Cardiac fibroblast (primary cell): Measurements from ENCODE around the gene RAMAC.

Experiments
- DNase-seq, 2 donors: peaks; one replicate each; pipeline versions ENCODE4 v3.0.0 to v3.0.0-alpha.2; 2010; ENCODE audit warnings: low read depth in 2 of 2
- H3K4me3 ChIP-seq, 2 donors: replicated peaks in 1 of 2; 1 replicate in 1 of 2; 2 replicates in 1 of 2; pipeline ENCODE4 v1.5.1; 2011; ENCODE audit warnings: low read depth in 2 of 2, low read length in 2 of 2, mild to moderate bottlenecking in 2 of 2, moderate library complexity in 1 of 2
- CTCF ChIP-seq: IDR thresholded peaks from one replicate; pipeline ENCODE4 v1.5.1; 2011; ENCODE audit warnings: low read depth, mild to moderate bottlenecking, low read length, inconsistent platforms

RAMAC gene

GRCh38 chr15:82963471-82964341, 22.3 kb upstream of the RAMAC start:
- H3K4me3 ChIP-seq = no peak overlapping the region
- peak in 1 of 2 donors; percentile 18 for DNase-seq
- TF ChIP-seq CTCF = no peak

- H3K4me3 ChIP-seq = no peak overlapping the region
- no peak for TF ChIP-seq CTCF
- DNase-seq = no peak
These were observed 21.1 kb upstream of the RAMAC start for GRCh38 chr15:82964890-82965289.

GRCh38 chr15:82966671-82967071, 19.3 kb upstream of the RAMAC start:
- DNase-seq = no peak
- TF ChIP-seq CTCF = no peak
- no peak overlapping the region for H3K4me3 ChIP-seq

- peak; percentile 28 to 39 for DNase-seq
- no peak overlapping the region for H3K4me3 ChIP-seq
- TF ChIP-seq CTCF = no peak
These were observed 17.9 kb upstream of the RAMAC start for GRCh38 chr15:82968066-82968465.

GRCh38 chr15:82969353-82969752, 16.7 kb upstream of the RAMAC start:
- no peak for DNase-seq
- no peak for TF ChIP-seq CTCF
- H3K4me3 ChIP-seq = no peak overlapping the region

- no peak for DNase-seq
- no peak for TF ChIP-seq CTCF
- H3K4me3 ChIP-seq = no peak overlapping the region
These were observed 15.8 kb upstream of the RAMAC start for GRCh38 chr15:82970078-82970686.
